GM19025 (cell line): ENCODE measurements around the gene ITPR1.

Experiments used
- ATAC-seq: cut with Tn5 transposase; IDR thresholded peaks from one replicate; pipeline ENCODE4 v1.9.1; 2021; ENCODE audit warnings: mild to moderate bottlenecking, low read depth, moderate library complexity; ENCODE audit not compliant: unreplicated experiment

ITPR1 gene

GRCh38 chr3:4672725-4673275, 179.7 kb downstream of the ITPR1 start:
- ATAC-seq = no peak

GRCh38 chr3:4674216-4674615, 181.1 kb downstream of the ITPR1 start:
- ATAC-seq = no peak

DNA sequence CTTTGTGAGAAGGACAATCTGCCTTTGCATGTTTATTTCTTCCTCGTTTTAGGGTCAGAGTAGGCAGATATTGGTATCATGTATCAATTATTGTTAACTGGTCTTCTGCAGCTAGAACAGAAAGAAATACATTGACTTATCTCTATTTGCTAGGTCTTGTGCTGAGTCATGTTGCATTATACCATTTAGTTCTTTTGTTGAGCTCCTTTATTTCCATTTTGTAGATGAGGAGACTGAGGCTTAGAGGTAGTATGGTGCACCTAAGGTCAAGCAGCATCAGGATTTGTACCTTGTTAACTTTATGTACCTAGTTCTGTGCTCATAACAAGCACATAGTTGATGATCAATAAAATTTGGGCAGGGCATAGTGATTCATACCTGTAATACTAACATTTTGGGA, 182.6 kb downstream of the ITPR1 start:
- no peak for ATAC-seq

GRCh38 chr3:4678320-4678719, 185.2 kb downstream of the ITPR1 start:
- ATAC-seq = no peak

GRCh38 chr3:4680227-4680691, 187.1 kb downstream of the ITPR1 start:
- no peak for ATAC-seq

GRCh38 chr3:4680871-4681300, 187.7 kb downstream of the ITPR1 start:
- no peak for ATAC-seq

DNA sequence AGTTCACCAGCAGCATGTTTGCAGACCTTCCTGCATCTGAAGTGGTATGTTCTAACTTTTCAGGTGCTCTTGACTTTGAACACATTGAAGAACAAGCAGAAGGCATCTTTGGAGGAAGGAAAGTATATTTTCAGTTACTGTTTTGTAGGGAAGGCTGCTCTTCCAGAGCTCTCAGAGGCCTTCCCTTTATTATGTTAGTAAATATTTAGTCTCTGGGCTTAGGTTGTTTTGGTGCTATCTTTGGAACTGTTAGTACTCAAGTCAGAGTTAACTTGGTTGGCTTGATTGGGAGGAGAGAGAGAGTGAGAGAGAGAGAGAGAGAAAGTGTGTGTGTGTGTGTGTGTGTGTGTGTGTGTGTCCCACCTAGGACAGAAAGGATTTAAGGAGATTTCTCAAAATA, 188.2 kb downstream of the ITPR1 start:
- ATAC-seq = no peak

- ATAC-seq = no peak
These were observed 191.0 kb downstream of the ITPR1 start for GRCh38 chr3:4684117-4684516.

DNA sequence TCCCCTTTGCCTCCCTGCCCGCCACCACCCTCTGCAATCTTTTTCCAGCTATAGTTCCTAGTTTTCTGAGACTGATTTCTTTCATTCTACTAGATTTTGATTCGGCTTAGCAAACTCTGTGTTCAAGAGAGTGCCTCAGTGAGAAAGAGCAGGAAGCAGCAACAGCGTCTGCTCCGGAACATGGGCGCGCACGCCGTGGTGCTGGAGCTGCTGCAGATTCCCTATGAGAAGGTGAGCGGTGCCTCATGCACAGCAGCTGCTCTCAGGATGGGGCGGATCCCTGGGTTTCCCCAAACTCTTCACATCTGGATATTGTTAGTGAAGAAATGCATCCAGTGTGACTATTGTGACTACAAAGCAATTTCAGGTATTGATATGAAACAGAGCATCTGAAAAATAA, 191.8 kb downstream of the ITPR1 start:
- no peak for ATAC-seq

- ATAC-seq = no peak
These were observed 192.7 kb downstream of the ITPR1 start for GRCh38 chr3:4685673-4686345.

- no peak for ATAC-seq
These were observed 193.5 kb downstream of the ITPR1 start for GRCh38 chr3:4686619-4687018.

GRCh38 chr3:4687167-4687566, 194.0 kb downstream of the ITPR1 start:
- no peak for ATAC-seq

- ATAC-seq = no peak
These were observed 194.4 kb downstream of the ITPR1 start for GRCh38 chr3:4687596-4687995.

DNA sequence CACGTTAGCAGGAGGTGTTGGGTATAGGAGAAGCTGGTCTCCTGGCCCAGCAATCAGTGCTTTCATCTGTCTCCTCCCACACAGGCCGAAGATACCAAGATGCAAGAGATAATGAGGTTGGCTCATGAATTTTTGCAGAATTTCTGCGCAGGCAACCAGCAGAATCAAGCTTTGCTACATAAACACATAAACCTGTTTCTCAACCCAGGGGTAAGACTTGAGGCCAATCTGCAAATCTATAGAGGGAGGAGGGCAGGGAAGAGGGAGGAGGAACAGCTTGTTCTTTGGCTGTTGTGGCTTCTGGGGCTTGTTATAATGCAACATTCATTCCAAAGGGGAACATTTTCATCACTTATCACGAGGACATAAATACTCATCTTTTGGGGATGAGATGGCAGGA, 195.3 kb downstream of the ITPR1 start:
- ATAC-seq = no peak

GRCh38 chr3:4689021-4689420, 195.9 kb downstream of the ITPR1 start:
- no peak for ATAC-seq

DNA sequence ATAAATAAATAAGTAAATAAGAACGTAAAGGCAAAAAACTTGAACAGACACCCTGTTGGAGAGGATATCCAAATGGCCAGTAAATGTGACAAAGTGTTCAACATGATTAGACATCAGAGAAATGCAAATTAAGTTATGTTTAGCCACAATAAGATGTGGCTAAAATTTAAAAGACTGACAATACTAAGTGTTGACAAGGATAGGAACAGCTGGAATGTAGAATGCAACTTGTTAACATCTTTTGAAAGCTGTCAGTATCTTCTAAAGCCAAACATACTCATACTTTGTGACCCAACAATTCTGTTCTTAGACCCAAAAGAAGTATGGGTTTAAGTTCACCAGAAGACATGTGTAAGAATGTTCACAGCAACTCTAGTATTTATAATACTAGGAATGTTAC, 197.1 kb downstream of the ITPR1 start:
- ATAC-seq = no peak

DNA sequence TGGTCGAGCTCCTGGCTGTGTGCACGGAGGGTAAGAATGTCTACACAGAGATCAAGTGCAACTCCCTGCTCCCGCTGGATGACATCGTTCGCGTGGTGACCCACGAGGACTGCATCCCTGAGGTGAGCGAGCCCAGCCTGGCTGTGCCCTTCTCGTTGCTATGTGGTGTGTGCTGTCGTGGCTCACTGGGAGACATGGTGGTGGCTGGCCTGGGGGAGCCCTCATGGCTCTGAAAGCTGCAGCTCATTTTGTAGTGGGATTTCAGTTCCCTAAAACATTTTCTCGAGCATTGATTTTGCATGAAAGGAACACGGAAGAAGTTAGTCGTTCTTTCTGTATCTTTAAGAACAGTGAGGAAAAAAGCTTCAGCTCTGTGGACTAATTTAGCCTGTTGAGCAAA, 200.5 kb downstream of the ITPR1 start:
- ATAC-seq = peak; percentile 74

DNA sequence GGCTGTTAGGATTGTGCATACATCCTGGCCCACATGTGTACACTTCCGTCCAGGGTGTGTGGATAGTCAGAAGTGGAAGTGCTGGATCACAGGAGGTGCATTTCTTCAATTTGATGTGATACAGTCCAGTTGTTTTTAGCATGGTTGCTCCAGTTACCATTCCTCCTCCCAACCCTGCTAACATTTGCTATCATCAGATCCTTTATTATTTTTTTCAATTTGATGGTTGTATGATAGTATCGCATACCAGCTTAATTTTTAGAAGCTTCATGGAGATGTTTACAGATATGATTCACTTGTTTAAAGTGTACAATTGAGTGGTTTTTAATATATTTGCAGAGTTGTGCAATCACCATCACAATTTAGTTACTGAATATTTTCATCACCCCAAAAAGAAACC, 202.7 kb downstream of the ITPR1 start:
- ATAC-seq = no peak

- ATAC-seq = no peak
These were observed 203.1 kb downstream of the ITPR1 start for GRCh38 chr3:4696266-4696665.

DNA sequence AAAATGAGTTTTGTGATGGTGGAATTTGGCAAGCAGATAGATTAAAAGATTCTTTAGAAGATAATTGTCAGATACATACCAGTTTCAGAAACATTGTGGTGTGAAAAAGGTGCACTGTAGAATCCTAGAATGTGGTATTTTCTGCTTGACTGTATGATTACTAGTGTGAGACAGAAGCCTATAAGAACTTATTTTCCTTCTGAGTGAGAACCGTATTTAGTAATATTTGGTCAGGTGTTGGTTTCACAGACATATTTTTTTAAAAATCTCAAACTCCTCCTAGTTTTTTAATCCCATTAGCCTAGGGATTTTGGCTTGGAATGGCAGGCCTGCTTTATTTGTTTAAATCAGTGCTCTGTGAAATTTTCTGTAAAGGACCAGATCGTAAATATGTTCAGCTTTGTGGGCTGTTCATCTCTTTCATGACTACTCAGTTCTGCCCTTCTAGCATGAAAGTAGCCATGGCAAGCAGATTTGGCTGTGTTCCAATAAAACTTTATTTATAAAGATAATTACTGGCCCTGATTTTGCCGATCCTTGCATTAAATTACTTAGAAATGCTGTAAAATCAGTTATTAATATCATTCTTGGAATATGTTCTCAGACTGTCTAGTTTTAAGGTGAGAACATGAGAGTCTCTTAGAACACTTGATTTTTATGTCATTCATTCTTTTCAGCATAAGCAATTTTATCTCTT, 205.1 kb downstream of the ITPR1 start:
- no peak for ATAC-seq

GRCh38 chr3:4703054-4703480, 209.9 kb downstream of the ITPR1 start:
- ATAC-seq = no peak

DNA sequence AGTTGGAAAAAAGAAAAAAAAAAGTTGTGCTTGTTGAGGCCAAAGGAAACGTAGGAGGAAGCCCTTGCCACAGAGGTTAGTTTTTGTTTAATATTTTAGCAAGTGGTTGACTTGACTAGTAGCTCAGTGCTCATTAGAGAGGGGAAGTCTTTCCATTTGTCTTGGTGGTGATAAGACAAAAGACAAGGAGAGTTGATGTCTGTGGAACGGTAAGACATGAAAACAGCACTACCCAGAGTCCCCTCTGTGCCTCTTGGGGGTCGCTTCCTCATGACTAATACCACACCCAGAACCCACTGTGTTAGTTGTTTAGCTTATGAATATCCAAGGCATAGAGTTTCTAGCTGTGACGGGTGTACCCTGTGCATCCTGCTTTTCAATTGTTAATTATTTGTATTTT, 211.4 kb downstream of the ITPR1 start:
- ATAC-seq = no peak
